Mucosa of descending colon (tissue), 3 donors: ENCODE results near the gene RSPH1. TPM values are rescaled to one million over a fixed set of nuclear protein-coding genes. Genes with fewer than 3 reads are reported as not detected.

Experiments used
- ATAC-seq: fragments of 200-7000 bp; cut with Tn5 transposase; one replicate; pipeline ENCODE4 v1.9.1; 2020; ENCODE audit warnings: mild to moderate bottlenecking, moderate library complexity
- DNase-seq, 3 donors: peaks; one replicate each; pipeline ENCODE4 v3.0.0-alpha.2; 2020
- H3K36me3 ChIP-seq: fragments of 200-600 bp; one replicate; pipeline ENCODE4 v1.8.0; 2021; ENCODE audit warnings: low read depth, mild to moderate bottlenecking
- H3K4me1 ChIP-seq: fragments of 200-600 bp; one replicate; pipeline ENCODE4 v1.8.0; 2021; ENCODE audit warnings: low read depth, mild to moderate bottlenecking
- H3K4me3 ChIP-seq: fragments of 200-600 bp; one replicate; pipeline ENCODE4 v1.8.0; 2021; ENCODE audit warnings: mild to moderate bottlenecking
- H3K9me3 ChIP-seq: fragments of 200-600 bp; one replicate; pipeline ENCODE4 v1.8.0; 2021; ENCODE audit warnings: mild to moderate bottlenecking
- intact Hi-C, 2 donors: fragments of 100-400 bp; cut with DNase I in 1 of 2; cut with micrococcal nuclease in 1 of 2; formaldehyde crosslinking; loops; one replicate each; pipeline versions ENCODE4 v1.11.0 to v1.11.1; 2022; cut with DNase I, micrococcal nuclease
- total RNA-seq, 3 donors: library from RNA; stranded (reverse); fragmentation: NEBNext Ultra II Directional in 2 of 3; extraction: Animal tissue kit (Norgen Biotek cat#: 25700) in 2 of 3; gene quantifications; one replicate each; pipeline versions ENCODE4 v1.2.1 to v1.2.4, GENCODE V29; 2021 to 2023
- TF ChIP-seq, protein P1 (sequence below): fragments of 200-600 bp; IDR thresholded peaks from one replicate; pipeline ENCODE4 v1.8.0; 2022; ENCODE audit warnings: antibody characterized with exemption, mild to moderate bottlenecking
- donor health status: DM: no; HTN: no; CAD: no; lungs with moderate emphysema.
- donor health status: DM: no; HTN: no; CAD: no.
- donor health status: DM: no; HTN: yes; CAD: no.

Gene RSPH1
- total RNA-seq, 3 donors from 2014 or later: 4.0 to 7.6 (median 4.5) TPM

DNA sequence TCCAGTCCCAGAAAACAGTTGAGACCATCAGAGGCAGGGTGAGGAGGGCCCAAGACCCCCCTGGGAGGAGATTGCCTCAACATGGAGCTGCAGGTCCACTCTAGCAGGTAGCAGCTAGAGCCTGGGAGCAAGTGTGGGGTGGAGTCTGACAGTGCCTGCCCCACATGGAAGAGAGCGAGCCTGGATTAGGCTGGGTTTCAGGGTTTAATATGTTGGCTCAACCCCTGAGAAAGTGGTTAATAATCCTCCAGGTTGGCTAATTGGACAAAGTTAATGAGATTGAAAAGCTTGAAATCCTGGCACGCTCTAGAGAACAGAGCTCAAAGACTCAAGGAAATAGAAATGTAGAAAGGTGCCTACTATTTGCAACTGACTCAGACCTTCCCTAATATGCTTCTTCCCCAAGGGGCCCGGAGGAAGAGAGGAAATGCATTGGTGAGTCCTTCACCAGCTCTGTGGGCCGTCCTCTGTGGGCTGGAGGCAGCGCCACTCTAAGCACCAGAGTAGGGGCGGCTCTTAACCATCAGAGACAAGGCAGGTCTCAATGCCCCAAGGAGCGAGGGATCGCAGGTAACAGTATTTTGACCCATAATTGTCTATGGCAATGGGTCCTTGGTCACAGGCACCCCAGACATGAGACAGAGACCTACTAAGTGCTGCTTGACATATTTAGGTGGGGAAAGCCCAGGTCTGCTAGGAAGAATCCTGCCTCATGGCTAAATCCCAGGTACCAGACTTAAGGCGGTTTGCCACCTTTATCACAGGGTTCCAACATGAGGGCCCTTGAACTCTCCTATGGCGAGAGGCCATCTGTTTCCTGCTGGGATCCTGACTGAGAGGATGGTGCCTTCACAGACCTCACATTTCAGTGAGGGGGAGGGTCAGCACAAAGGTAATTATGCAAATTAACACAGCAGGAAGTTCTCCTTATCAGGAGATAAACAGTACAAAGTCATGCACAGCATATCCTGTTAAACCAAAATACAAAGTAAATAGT lies 33.8 kb downstream of the RSPH1 start:
- TF ChIP-seq, protein P1, sequence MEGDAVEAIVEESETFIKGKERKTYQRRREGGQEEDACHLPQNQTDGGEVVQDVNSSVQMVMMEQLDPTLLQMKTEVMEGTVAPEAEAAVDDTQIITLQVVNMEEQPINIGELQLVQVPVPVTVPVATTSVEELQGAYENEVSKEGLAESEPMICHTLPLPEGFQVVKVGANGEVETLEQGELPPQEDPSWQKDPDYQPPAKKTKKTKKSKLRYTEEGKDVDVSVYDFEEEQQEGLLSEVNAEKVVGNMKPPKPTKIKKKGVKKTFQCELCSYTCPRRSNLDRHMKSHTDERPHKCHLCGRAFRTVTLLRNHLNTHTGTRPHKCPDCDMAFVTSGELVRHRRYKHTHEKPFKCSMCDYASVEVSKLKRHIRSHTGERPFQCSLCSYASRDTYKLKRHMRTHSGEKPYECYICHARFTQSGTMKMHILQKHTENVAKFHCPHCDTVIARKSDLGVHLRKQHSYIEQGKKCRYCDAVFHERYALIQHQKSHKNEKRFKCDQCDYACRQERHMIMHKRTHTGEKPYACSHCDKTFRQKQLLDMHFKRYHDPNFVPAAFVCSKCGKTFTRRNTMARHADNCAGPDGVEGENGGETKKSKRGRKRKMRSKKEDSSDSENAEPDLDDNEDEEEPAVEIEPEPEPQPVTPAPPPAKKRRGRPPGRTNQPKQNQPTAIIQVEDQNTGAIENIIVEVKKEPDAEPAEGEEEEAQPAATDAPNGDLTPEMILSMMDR: no peak
- H3K9me3 ChIP-seq: no peaks in the 10 kb centered on the region
- H3K4me3 ChIP-seq: no peak overlapping the region
- intact Hi-C loops: loop anchor here in 1 of 2 donors (10.0 kb wide), 1 partner anchor 53 kb away; the partner anchor contains the start of gene SLC37A1
- no peaks in the 10 kb centered on the region for H3K36me3 ChIP-seq
- H3K4me1 ChIP-seq: peaks cover 68% of the 10 kb centered on the region
- DNase-seq: peak; percentile 66 to 79 (median 67)
- peak; percentile 61 for ATAC-seq

DNA sequence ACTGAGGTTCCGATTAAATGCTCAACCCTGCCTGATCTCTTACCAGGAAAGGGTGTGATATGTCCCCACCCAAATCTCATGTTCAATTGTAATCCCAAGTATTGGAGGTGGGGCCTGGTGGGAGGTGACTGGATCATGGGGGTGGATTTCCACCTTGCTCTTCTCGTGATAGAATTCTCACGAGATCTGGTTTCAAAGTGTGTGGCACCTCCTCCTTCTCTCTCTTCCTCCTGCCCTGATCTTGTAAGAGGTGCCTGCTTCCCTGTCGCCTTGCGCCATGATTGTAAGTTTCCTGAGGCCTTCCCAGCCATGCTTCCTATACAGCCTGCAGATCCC lies 34.9 kb downstream of the RSPH1 start:
- Histone ChIP-seq H3K4me3 (no peak overlapping the region), H3K4me1 (peaks cover 68% of the 10 kb centered on the region), H3K36me3 (no peaks in the 10 kb centered on the region), H3K9me3 (no peaks in the 10 kb centered on the region)
- peak in 2 of 3 donors; percentile 35 to 49 for DNase-seq
- intact Hi-C loops: loop anchor here in 1 of 2 donors (10.0 kb wide), 1 partner anchor 54 kb away; the partner anchor contains the start of gene SLC37A1
- TF ChIP-seq, protein P1: no peak
- peak; percentile 25 for ATAC-seq

DNA sequence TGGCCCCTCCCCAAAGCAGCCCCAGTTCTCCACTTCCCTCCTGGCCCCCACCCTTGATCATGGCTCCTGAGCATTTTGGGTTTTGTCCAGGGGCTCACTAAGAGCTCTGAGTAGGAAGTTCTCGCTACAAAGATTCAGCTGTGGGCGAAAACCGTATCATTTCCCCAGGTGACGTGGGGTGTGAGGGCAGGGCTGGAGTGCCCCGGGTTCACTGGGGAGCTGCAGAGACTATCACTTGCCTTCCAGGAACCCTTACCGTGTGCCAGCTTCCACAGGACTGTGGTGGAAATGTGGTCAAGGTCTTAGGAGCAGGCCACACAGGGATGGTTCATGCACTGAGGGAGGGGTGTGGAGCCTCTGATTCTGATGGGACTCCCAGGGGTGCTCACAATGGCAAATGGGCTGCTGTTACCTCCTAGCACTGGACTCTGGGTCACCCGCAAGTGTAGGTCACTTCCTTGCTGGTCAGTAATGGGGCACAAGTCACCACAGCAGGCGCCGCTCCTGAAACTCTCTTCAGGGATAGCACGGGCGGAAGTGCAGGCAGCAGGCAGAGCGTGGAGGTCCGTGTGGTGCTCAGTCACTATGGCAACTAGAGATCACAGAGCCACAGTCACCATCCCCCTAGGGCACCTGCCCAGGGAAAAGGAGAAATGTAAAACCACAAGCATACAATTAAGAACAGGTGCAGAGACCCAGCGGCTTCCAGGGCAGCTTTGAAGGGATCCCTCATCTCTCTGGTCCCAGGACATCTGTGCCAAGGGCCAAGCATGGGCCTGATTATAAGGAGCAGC lies 35.4 kb downstream of the RSPH1 start:
- H3K4me3 ChIP-seq: no peak overlapping the region
- H3K4me1 ChIP-seq: peaks cover 64% of the 10 kb centered on the region
- intact Hi-C loops: loop anchor here in 1 of 2 donors (10.0 kb wide), 1 partner anchor 54 kb away; the partner anchor contains the start of gene SLC37A1
- ATAC-seq (peak; percentile 34), DNase-seq (peak; percentile 50 to 74 (median 63))
- TF ChIP-seq, protein P1: no peak
- H3K9me3 ChIP-seq: no peaks in the 10 kb centered on the region
- no peaks in the 10 kb centered on the region for H3K36me3 ChIP-seq

- ATAC-seq (no peak), DNase-seq (peak in 2 of 3 donors; percentile 38 to 42)
- peaks cover 56% of the 10 kb centered on the region for H3K4me1 ChIP-seq
- TF ChIP-seq, protein P1: no peak
- no peaks in the 10 kb centered on the region for H3K9me3 ChIP-seq
- H3K4me3 ChIP-seq: no peak overlapping the region
- no peaks in the 10 kb centered on the region for H3K36me3 ChIP-seq
- intact Hi-C loops: loop anchor here in 1 of 2 donors (10.0 kb wide), 1 partner anchor 55 kb away; the partner anchor contains the start of gene SLC37A1
Observed at GRCh38 chr21:42459546-42460215, 36.3 kb downstream of the RSPH1 start.

- H3K4me1 ChIP-seq: peaks cover 50% of the 10 kb centered on the region
- H3K36me3 ChIP-seq: no peaks in the 10 kb centered on the region
- DNase-seq: no peak
- H3K4me3 ChIP-seq: no peak overlapping the region
- TF ChIP-seq, protein P1: no peak
- intact Hi-C loops: no loop called here
- no peak for ATAC-seq
- no peaks in the 10 kb centered on the region for H3K9me3 ChIP-seq
Observed at GRCh38 chr21:42459082-42459460, 37.0 kb downstream of the RSPH1 start.
